Measurements from ENCODE around the gene PPP1R3C. TPM values are rescaled to one million over a fixed set of nuclear protein-coding genes. Genes with fewer than 3 reads are reported as not detected.

The PPP1R3C gene
- total RNA-seq, 1 experiment from 2014 or later, result 5.9 TPM

GRCh38 chr10:91642831-91643692 is 10.2 kb upstream of the PPP1R3C start:
- no peaks in the 10 kb centered on the region for H3K9me3 ChIP-seq (replicated peaks)
- DNase-seq, result no peak
- no peaks in the 10 kb centered on the region for H3K4me1 ChIP-seq
- H3K4me3 ChIP-seq, result no peak overlapping the region
- H3K36me3 ChIP-seq, result no peaks in the 10 kb centered on the region
- H3K27me3 ChIP-seq, result no peaks in the 10 kb centered on the region
- no peak overlapping the region for H3K27ac ChIP-seq

- DNase-seq, result no peak
These were observed 4.0 kb upstream of the PPP1R3C start for GRCh38 chr10:91636892-91637291.

GRCh38 chr10:91635401-91636400 is 2.8 kb upstream of the PPP1R3C start:
- Histone ChIP-seq H3K27ac (no peak overlapping the region), H3K4me1 (no peaks in the 10 kb centered on the region), H3K27me3 (no peaks in the 10 kb centered on the region), H3K36me3 (no peaks in the 10 kb centered on the region), H3K9me3 (replicated peaks) (no peaks in the 10 kb centered on the region), H3K4me3 (no peak overlapping the region)
- peak; percentile 47 to 71 for DNase-seq

More at GRCh38 chr10:91636892-91637291, 4.0 kb upstream of the PPP1R3C start:
- H3K9me3 ChIP-seq (replicated peaks), result no peaks in the 10 kb centered on the region
- no peaks in the 10 kb centered on the region for H3K27me3 ChIP-seq
- H3K27ac ChIP-seq, result no peak overlapping the region
- no peaks in the 10 kb centered on the region for H3K36me3 ChIP-seq
- no peak overlapping the region for H3K4me3 ChIP-seq
- H3K4me1 ChIP-seq, result no peaks in the 10 kb centered on the region

DNA sequence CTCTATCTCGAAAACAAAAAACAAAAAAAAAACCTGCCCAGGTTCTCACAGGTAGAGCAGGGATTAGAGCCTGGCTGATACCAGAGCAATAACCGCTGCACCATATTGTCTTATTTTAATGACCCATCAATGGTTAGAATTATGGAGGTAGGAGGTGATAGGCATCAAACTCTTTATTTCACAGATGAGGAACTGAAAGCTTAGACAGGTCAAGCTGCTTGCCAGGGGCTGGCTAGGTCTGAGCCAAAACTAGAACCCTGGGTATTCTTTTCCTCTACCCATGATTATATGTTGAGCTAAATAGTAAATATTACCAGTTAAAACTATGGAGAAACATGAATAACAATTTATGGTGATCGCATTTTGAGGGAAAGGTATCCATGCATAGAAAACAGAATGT is 2.0 kb upstream of the PPP1R3C start:
- Histone ChIP-seq H3K4me1 (no peaks in the 10 kb centered on the region), H3K27ac (no peak overlapping the region), H3K4me3 (no peak overlapping the region), H3K9me3 (replicated peaks) (no peaks in the 10 kb centered on the region), H3K36me3 (no peaks in the 10 kb centered on the region), H3K27me3 (no peaks in the 10 kb centered on the region)
- DNase-seq, result no peak

- H3K4me3 ChIP-seq, result no peak overlapping the region
- H3K36me3 ChIP-seq, result no peaks in the 10 kb centered on the region
- H3K27me3 ChIP-seq, result no peaks in the 10 kb centered on the region
- no peak overlapping the region for H3K27ac ChIP-seq
- DNase-seq, result no peak
- H3K9me3 ChIP-seq (replicated peaks), result no peaks in the 10 kb centered on the region
- no peaks in the 10 kb centered on the region for H3K4me1 ChIP-seq
These were observed 1.4 kb upstream of the PPP1R3C start for GRCh38 chr10:91634246-91634645.

- DNase-seq, result no peak
- Histone ChIP-seq H3K27ac (no peak overlapping the region), H3K4me3 (no peak overlapping the region), H3K36me3 (no peaks in the 10 kb centered on the region), H3K4me1 (no peaks in the 10 kb centered on the region), H3K9me3 (replicated peaks) (no peaks in the 10 kb centered on the region), H3K27me3 (no peaks in the 10 kb centered on the region)
These were observed 2.2 kb downstream of the PPP1R3C start for GRCh38 chr10:91630625-91631024.

DNA sequence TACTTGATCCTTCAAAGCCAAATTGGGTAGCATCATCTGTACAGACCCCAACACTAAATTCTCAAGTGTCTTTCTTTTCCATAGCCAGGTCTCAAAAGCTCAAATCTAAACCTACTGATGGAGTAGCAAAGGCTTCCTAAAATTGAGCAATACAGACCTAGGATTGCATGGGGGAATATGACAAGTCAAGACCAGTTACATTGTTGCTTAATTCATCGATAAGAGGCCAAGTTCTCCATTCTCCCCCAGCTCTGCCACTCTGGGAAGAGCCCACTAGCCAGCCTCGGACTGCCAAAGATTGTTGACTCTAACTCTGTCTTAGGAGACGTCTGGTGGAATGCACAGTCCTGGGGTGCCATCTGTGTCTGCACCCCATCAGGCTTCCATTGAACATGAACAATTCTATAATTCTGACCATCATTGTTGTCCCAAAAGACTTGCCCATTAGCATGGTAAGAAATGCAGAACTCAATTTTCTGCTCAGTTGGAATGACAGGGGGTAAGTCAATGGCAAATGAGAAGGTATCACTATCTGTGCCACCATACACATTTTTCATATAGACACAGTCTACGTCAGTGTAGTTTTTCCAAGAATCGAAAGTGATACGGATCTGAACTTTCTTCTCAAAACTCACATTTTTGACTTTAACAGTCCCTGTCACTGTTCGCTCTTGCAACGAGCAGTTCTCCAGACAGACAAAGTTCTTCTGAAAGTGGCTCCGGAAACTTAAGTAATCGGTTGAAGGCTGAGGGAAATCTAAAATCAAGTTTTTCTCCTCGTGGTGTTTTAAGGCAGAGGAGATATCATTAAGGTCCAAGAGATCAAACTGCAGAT is 2.9 kb downstream of the PPP1R3C start:
- Histone ChIP-seq H3K27me3 (no peaks in the 10 kb centered on the region), H3K36me3 (no peaks in the 10 kb centered on the region), H3K27ac (no peak overlapping the region), H3K4me3 (no peak overlapping the region), H3K4me1 (no peaks in the 10 kb centered on the region), H3K9me3 (replicated peaks) (no peaks in the 10 kb centered on the region)
- no peak for DNase-seq

DNA sequence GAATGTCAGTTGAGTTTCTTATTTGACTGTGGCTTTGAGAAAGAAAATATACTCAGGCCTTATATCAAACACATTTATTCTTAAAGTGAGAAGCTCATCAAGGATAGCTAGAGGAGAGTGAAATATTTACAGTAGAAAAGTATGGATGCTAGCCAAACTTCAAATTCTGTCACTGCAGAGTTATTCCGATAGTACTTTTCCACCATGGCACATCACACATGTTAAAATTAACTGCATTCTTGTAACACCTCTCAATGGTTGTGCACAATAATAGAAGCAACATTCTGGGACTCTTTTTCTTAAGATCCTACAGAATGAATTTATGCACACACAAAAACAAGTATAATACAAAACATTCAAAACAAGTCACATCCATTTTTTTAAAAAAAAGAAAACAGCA is 4.5 kb downstream of the PPP1R3C start:
- Histone ChIP-seq H3K9me3 (replicated peaks) (no peaks in the 10 kb centered on the region), H3K4me3 (no peak overlapping the region), H3K4me1 (no peaks in the 10 kb centered on the region), H3K27me3 (no peaks in the 10 kb centered on the region), H3K36me3 (no peaks in the 10 kb centered on the region), H3K27ac (no peak overlapping the region)
- no peak for DNase-seq

GRCh38 chr10:91627344-91628102 is 5.3 kb downstream of the PPP1R3C start:
- no peak overlapping the region for H3K27ac ChIP-seq
- no peak overlapping the region for H3K4me3 ChIP-seq
- DNase-seq, result no peak
- H3K9me3 ChIP-seq (replicated peaks), result no peaks in the 10 kb centered on the region
- no peaks in the 10 kb centered on the region for H3K27me3 ChIP-seq
- no peaks in the 10 kb centered on the region for H3K4me1 ChIP-seq
- no peaks in the 10 kb centered on the region for H3K36me3 ChIP-seq

- Histone ChIP-seq H3K9me3 (replicated peaks) (no peaks in the 10 kb centered on the region), H3K36me3 (no peaks in the 10 kb centered on the region), H3K4me1 (no peaks in the 10 kb centered on the region), H3K4me3 (no peak overlapping the region), H3K27ac (no peak overlapping the region), H3K27me3 (no peaks in the 10 kb centered on the region)
- no peak for DNase-seq
These were observed 5.9 kb downstream of the PPP1R3C start for GRCh38 chr10:91626936-91627335.

GRCh38 chr10:91624633-91625032 is 8.2 kb downstream of the PPP1R3C start:
- H3K4me3 ChIP-seq, result no peak overlapping the region
- no peaks in the 10 kb centered on the region for H3K9me3 ChIP-seq (replicated peaks)
- H3K27me3 ChIP-seq, result no peaks in the 10 kb centered on the region
- no peak for DNase-seq
- H3K27ac ChIP-seq, result no peak overlapping the region
- H3K36me3 ChIP-seq, result no peaks in the 10 kb centered on the region
- H3K4me1 ChIP-seq, result no peaks in the 10 kb centered on the region

GRCh38 chr10:91622601-91623000 is 10.3 kb downstream of the PPP1R3C start:
- no peaks in the 10 kb centered on the region for H3K4me1 ChIP-seq
- no peaks in the 10 kb centered on the region for H3K9me3 ChIP-seq (replicated peaks)
- no peak overlapping the region for H3K27ac ChIP-seq
- DNase-seq, result no peak
- no peak overlapping the region for H3K4me3 ChIP-seq
- H3K27me3 ChIP-seq, result no peaks in the 10 kb centered on the region
- H3K36me3 ChIP-seq, result no peaks in the 10 kb centered on the region

GRCh38 chr10:91621483-91622113 is 11.3 kb downstream of the PPP1R3C start:
- no peak overlapping the region for H3K27ac ChIP-seq
- no peaks in the 10 kb centered on the region for H3K27me3 ChIP-seq
- H3K4me1 ChIP-seq, result peaks cover 4% of the 10 kb centered on the region; the same call in 1 of the 2 replicates
- DNase-seq, result no peak
- H3K4me3 ChIP-seq, result no peak overlapping the region
- H3K36me3 ChIP-seq, result no peaks in the 10 kb centered on the region
- H3K9me3 ChIP-seq (replicated peaks), result no peaks in the 10 kb centered on the region

Data from SJCRH30 (cell line).